Stimulated activated naive CD4-positive, alpha-beta T cell (primary cell): ENCODE results near the gene RNF169.
A peak's percentile ranks its signal among the peaks of the same experiment; 100 is the strongest.
"Not testable (repeated sequence)": the region's sequence is repeated elsewhere in the genome, so short reads cannot be mapped to it uniquely, and the experiment has no call there.

Source experiments
- DNase-seq, 6 experiments: peaks; one replicate each; lab custom pipeline; 2025; lab: John Stamatoyannopoulos, UW

Gene RNF169

GRCh38 chr11:74726547-74727182, 22.0 kb upstream of the RNF169 start:
- peak in 4 of 6 experiments; percentile 11 to 40 (median 24) for DNase-seq

DNA sequence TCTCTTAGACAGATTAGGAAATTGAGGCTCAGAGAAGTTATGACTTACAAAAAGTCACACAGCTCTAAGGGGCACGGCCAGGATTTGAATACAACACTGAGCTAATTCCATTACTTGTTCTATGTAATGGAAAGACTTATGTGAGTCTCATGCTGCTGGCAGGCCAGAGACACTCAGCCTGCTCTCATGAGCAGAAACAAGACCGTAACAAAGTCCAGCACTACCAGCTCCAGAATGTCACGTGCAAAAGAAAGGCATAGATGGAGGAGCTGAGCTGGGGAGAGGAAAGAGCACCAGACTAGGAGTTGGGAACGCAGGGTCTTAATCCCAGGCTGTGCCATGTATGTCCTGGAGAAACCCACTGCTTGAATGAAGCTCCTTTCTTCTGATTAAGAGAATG, 19.3 kb upstream of the RNF169 start:
- no peak for DNase-seq

GRCh38 chr11:74730571-74731260, 17.9 kb upstream of the RNF169 start:
- DNase-seq: no peak

DNA sequence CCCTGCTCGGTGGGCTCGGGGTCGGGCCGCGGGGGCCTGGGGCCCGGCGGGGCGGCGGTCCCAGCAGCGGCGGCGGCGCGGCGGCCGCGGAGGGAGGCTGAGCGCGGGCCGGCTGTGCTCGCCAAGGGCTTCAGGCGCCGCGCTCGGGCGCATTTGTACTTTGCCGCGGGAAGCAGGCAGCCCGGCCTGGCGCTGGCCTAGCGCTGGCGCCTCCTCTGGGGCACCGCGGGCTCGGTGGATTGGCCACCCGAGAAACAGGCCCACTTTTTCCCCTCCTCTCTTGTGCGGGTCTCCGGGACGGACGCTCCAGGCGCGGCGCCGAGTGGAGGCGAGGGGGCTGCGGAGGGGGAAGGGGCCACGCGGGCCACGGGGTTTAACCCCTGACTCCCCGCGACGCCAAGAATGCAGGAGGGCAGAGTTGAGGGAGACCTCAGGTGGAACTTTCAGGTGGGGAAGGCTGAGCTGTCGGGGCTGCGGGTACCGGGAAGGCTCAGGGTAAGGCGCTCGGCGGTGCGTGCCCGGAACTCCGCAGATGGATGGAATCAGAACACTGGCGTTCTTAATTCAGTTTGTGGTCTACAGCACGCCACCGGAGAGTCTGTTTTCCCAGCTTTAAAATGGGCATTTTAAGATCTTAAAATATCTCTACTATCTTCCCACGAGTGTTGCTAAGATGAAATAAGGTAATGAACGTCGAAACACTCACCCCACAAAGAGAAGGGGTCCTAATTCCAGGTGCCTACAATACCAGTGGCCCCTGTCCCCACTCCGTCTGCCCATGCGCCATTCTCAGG, 17.2 kb upstream of the RNF169 start, which contains the start of gene CHRDL2:
Gene CHRDL2, minus strand, starts transcription at position 126 of the 794 bp plus-strand sequence. CDS start 538 bp downstream, outside the sequence.
- DNase-seq: no peak

DNA sequence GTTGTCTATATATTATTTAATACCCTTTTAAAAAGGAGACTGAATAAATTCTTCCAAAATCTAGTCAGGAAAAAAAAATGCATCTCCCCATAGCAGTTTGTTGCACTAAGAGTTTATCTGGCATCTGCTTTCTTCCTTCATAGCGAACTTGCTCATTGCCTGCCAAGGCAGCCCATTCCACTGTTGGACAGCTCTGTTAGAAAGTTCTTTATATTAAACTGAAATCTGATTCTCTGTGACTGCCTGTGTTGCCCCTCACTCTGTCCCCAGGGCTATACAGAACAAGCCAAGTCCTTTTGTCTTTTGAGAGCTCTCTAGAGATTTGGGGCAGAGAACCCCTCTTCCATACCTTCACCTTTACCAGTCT, 14.1 kb upstream of the RNF169 start:
- DNase-seq: no peak

- no peak for DNase-seq
Observed at GRCh38 chr11:74735365-74735928, 13.2 kb upstream of the RNF169 start.

DNA sequence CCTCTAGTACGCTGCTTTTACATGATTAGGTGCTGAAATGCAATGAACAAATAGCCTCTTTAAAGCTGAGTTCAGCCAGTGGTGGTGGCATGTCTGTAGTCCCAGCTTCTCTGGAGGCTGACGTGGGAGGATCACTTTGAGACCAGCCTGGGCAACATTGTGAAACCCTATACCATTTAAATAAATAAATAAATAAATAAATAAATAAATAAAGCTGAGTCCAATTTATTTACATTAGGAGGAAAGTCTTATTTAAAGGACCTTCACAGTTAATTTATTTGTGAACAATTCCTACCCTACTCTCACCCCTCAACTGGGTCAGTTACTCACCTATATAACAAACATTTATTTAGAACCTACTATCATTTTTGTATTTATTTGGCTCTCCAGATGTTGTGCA, 12.6 kb upstream of the RNF169 start:
- no peak for DNase-seq

DNA sequence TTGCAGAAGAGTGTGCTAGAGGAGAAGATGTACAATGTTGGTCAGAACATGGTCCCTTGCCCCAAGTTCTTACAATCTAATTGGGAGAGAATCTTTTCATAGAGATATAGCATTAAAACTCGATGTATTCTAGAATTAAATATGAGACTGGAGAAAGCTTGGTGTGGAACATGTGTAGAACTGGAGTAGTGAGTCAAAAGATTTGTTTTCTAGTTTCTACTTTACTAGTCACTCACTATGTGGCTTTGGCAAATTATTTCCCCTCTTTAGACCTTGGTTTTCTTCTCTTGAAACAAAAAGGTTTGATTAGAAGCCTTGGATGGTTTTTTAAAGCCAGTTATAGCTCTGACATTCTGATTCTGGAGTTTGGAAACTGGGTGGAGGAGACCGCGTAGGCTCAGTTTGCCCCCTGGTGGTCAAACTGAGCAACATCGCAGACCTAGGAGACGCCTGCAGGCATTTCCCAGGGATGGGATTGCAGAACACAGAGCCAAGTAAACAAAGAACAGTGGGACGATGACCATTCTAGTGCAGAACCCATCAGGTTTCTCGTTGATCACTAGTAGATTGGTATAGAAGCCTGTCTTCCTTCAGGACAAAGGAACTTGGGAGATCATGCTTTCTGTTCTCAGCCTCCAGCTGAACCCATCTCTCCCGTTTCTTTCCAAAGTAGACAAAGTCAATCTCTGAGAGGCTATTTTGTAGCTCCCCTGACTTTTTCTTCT, 8.9 kb upstream of the RNF169 start:
- DNase-seq: peak in 4 of 6 experiments; percentile 12 to 44 (median 26)

DNA sequence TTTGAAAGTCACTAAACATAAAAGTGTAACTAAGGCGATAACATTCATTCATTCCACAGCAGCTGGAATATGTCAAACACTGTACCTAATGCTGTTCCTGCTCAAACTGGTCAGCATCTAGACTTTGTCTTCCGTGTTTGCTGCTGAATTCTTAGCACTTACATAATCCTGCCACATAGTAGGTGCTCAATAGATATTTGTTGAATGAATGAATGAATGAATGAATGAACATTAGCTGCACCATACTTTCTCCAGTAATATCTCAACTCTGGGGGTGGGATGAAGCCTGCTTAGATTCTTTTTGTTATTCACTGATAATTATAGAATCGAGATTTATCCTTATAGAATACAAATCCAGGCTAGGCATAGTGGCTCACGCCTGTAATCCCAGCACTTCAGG, 6.6 kb upstream of the RNF169 start:
- DNase-seq: no peak

GRCh38 chr11:74743640-74744039, 5.0 kb upstream of the RNF169 start:
- no peak for DNase-seq

DNA sequence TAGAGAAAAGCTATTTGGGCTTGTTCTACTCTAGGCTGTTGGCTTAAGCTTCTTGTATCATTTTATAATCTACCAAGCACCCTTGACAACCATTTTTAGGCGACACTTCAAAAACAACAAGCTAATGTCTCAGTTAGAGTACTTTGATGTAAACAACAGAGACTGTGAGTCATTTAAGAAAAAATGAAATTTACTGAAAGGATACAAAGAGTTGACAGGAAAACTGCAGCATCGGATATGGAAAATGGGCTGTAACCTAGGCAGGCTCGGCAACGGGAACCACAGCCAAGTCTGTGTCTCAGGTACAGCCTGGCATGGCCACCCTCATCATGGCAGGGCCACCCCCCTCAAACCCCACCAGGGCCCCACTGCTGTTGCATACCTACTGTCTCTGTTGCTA, 4.4 kb upstream of the RNF169 start:
- no peak for DNase-seq

DNA sequence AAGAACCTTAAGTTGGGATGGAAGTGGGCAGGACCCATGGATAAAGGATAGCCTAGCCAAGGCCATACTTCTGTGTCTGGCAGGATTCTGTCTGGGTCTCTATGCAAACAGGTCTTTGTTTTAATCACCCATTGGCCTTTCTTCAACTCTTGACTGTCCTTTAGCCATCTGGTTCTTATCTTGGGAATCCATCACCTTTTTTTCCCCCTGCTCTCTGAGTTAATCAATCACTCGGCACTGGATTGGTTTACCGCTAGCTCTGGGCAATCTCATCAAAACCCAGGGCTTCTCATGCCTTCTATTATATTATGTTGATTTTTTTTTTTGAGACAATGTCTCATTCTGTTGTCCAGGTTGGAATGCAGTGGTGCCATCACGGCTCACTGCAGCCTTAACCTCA, 1.8 kb upstream of the RNF169 start:
- DNase-seq: no peak

- DNase-seq: peak in 5 of 6 experiments; percentile 20 to 63 (median 48)
Observed at GRCh38 chr11:74749127-74749964, 697 bp downstream of the RNF169 start.

DNA sequence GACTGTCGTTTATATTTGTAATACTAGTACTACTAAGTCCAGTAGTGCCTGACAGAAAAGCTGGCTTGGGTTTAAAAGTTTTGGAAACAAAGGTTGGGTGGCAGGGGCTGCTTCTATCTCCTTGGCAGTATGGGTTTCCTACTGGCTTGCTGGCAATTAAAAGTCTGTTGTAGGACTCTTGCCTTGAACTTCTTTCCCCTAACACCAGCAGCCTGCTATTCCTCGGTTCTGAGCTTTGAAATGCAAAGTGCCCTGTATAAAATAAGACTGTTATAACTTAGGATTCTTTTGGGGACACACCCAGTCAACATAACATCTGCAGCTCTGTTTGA, 1.3 kb downstream of the RNF169 start:
- no peak for DNase-seq

GRCh38 chr11:74750598-74750997, 1.9 kb downstream of the RNF169 start:
- not testable (repeated sequence) for DNase-seq

DNA sequence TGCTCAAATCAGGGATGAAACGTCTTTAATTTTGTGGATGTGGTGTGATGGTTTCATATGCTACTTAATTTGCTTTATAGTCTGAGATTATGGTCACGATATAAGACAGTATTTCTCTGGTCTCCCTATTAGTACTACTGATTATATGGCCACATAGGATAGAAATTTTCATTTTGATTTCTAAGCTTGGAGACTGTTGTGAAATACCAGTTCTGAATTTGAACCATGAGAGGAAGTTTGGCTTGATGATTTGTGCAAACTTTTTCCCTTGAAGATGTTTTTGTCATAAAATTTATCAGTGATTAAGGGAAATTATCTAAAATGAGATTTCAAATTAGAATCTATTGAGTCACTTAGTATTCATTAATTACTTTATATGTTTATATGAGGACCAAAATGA, 2.7 kb downstream of the RNF169 start:
- DNase-seq: no peak

DNA sequence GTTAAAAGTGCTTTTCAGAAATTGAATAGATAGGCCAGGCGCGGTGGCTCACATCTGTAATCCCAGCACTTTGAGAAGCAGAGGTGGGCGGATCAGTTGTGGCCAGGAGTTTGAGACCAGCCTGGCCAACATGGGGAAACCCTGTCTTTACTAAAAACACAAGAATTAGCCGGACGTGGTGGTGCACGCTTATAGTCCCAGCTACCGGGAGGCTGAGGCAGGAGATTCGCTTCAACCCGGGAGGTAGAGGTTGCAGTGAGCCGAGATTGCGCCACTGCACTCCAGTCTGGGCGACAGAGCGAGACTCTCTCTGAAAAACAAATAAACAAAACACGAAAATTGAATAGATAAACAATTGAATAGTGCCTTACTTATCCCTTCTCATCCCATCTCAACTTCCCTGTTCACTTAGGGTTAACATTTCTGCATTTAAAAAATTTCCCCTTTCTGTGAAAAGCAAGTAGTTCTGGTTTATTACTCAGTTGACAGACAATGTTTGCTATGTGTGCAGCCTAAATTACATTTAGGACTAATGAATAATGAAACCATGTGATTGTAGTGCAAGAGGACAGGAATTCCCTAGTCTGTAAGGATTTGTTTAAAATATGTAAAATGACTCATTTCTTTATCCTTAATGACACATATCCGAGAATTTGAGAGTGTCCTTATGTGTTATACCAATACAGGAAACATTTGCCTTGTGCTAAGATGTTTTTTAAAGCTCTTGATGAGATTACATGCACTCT, 6.0 kb downstream of the RNF169 start:
- no peak for DNase-seq

DNA sequence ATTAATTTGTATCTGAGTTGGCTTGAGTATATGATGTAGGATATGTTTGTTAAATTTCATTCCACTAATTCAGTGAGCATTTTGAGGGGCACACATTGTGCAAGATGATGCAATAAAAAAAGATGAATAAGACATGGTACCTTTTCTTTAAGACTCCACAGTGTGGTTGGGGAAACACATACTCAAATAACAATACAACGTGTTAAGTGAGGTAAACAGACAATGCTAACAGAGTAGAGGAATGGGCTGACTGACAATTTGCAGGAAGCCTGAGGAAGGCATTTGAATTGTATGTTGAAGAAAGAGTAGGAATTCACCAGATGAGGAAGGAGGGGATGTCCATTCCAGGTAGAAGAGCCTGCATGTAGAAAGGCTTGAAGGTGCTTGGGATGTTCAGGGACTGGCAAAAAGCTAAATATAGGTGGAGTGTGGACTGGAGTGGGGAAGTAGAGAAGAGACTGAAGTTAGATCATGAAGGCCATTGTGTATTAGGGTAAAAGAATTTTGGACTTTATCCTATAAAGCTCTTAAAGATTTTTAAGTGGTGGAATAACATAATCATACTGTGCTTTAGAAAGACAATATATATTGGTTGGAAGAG, 6.8 kb downstream of the RNF169 start:
- no peak for DNase-seq

DNA sequence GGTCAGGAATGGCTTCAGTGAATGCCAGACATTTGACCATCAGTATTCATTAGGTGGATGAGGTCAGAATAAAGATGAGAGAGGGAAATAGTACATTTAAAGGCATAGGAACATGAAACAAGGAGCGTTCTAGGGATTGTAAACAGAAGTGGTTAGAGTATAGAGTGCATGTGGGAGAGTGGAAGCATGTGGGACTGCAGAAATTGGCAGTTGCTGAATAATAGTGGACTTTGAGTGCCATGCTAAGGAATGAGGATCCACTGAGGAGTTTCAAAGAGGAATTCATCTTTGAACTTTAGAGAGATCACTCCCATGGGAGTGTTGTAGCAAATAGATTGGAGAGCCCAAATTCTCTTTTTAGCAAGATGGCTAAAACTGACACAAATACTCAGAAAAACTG, 7.9 kb downstream of the RNF169 start:
- DNase-seq: no peak

DNA sequence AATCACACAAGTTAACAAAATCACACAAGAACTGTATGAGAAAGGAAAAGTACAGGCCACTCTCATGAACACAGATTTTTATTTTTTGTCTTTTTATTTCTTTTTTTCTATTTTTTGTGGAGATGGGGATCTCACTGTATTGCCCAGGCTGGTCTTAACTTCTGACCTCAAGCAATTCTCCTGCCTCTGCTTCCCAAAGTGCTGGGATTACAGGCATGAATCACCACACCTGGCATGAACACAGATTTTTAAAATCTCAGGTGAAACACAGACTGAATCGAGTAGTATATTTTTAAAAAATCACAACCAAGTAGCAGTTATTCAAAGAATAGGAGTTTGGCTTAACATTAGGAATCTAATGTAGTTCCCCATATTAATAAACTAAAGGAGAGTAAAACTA, 18.3 kb downstream of the RNF169 start:
- no peak for DNase-seq
